Renal cortex interstitium (tissue), 15 donors: ENCODE data around the gene PWP2. TPM values are rescaled to one million over a fixed set of nuclear protein-coding genes. Genes with fewer than 3 reads are reported as not detected.
"Not testable (repeated sequence)": the region's sequence is repeated elsewhere in the genome, so short reads cannot be mapped to it uniquely, and the experiment has no call there.

Experiments
- DNase-seq, 11 donors: peaks; one replicate each; pipeline ENCODE4 v3.0.0-alpha.2; 2013; ENCODE audit warnings: low read depth in 9 of 11, low spot score in 4 of 11; ENCODE audit errors: extremely low read depth in 1 of 11
- long read RNA-seq, 16 experiments: transcript quantifications; one replicate each; lab custom pipeline, GENCODE V29; 2026
- polyA plus RNA-seq, 3 donors: library from polyadenylated mRNA; unstranded; fragments of 120-200 nt; gene quantifications; one replicate each; pipeline ENCODE4 v1.2.1, GENCODE V29; 2013; ENCODE audit not compliant: insufficient read length in 3 of 3

PWP2 gene
- 10 to 100 TPM in 2 of 3 donors, 1 to 10 TPM in 1; 3.6 to 14.2 (median 11.6) TPM for polyA plus RNA-seq
- long read RNA-seq, donor 1, partial matches to known transcripts, result 0 of 1 reads
- long read RNA-seq, donor 1, other reads (novel, unspliced or antisense), result 0 of 1 reads
- long read RNA-seq, donor 2, result 0 reads
- long read RNA-seq, donor 3, result 0 reads
- long read RNA-seq, donor 4, result 0 reads
- long read RNA-seq, donor 5, partial matches to known transcripts, result 0 of 1 reads
- long read RNA-seq, donor 5, other reads (novel, unspliced or antisense), result 0 of 1 reads
- long read RNA-seq, donor 6, result 0 reads
- long read RNA-seq, donor 7, partial matches to known transcripts, result 0 of 1 reads
- long read RNA-seq, donor 7, other reads (novel, unspliced or antisense), result 0 of 1 reads
- long read RNA-seq, donor 8, partial matches to known transcripts, result 0 of 2 reads
- long read RNA-seq, donor 8, other reads (novel, unspliced or antisense), result 0 of 2 reads
- long read RNA-seq, donor 9, result 0 reads
- long read RNA-seq, donor 10, result 0 reads
- long read RNA-seq, donor 11, result 0 reads
- long read RNA-seq, donor 12, result 0 reads
- long read RNA-seq, donor 13, result 0 reads
- long read RNA-seq, donor 14, result 0 reads
- long read RNA-seq, donor 15, partial matches to known transcripts, result 0 of 1 reads
- long read RNA-seq, donor 15, other reads (novel, unspliced or antisense), result 0 of 1 reads
- long read RNA-seq, donor 16, result 0 reads

- not testable (repeated sequence) for DNase-seq
These were observed at the start of gene PWP2 for GRCh38 chr21:44107026-44107501. Gene PWP2, plus strand, starts transcription at chr21:44107399. Its CDS starts 18 bp downstream, at chr21:44107417.

- DNase-seq, result no peak
These were observed 49.1 kb upstream of the PWP2 start for GRCh38 chr21:44057960-44058651.

GRCh38 chr21:44058652-44058964, 48.6 kb upstream of the PWP2 start:
- DNase-seq, result no peak

- no peak for DNase-seq
These were observed 48.2 kb upstream of the PWP2 start for GRCh38 chr21:44058981-44059380.

- DNase-seq, result no peak
These were observed 47.5 kb upstream of the PWP2 start for GRCh38 chr21:44059710-44060109.

- DNase-seq, result no peak
These were observed 44.8 kb upstream of the PWP2 start for GRCh38 chr21:44062380-44062779.

- no peak for DNase-seq
These were observed 43.9 kb upstream of the PWP2 start for GRCh38 chr21:44063151-44063912.

GRCh38 chr21:44064852-44065403, 42.3 kb upstream of the PWP2 start:
- DNase-seq, result no peak

GRCh38 chr21:44065428-44065827, 41.8 kb upstream of the PWP2 start:
- DNase-seq, result no peak

- DNase-seq, result no peak
These were observed 41.1 kb upstream of the PWP2 start for GRCh38 chr21:44066116-44066515.

GRCh38 chr21:44067011-44067839, 40.0 kb upstream of the PWP2 start:
- no peak for DNase-seq

GRCh38 chr21:44070391-44070790, 36.8 kb upstream of the PWP2 start:
- no peak for DNase-seq

- no peak for DNase-seq
These were observed 35.7 kb upstream of the PWP2 start for GRCh38 chr21:44071359-44072104.

GRCh38 chr21:44072111-44072510, 35.1 kb upstream of the PWP2 start:
- no peak for DNase-seq

GRCh38 chr21:44074315-44074958, 32.8 kb upstream of the PWP2 start:
- DNase-seq, result no peak

- no peak for DNase-seq
These were observed 30.9 kb upstream of the PWP2 start for GRCh38 chr21:44076316-44076715.

- no peak for DNase-seq
These were observed 28.7 kb upstream of the PWP2 start for GRCh38 chr21:44078411-44078981.
